Kidney epithelial cell (primary cell): ENCODE measurements around the gene ALAD. TPM values are rescaled to one million over a fixed set of nuclear protein-coding genes. Genes with fewer than 3 reads are reported as not detected.
"Not testable (repeated sequence)": the region's sequence is repeated elsewhere in the genome, so short reads cannot be mapped to it uniquely, and the experiment has no call there.

Experiments
- DNase-seq: peaks from one replicate; pipeline ENCODE4 v3.0.0-alpha.2; 2010; ENCODE audit warnings: low read depth
- H3K27me3 ChIP-seq: 2 replicates; pipeline ENCODE4 v1.6.0; 2011; ENCODE audit warnings: low read length; ENCODE audit not compliant: control insufficient read depth, insufficient read depth
- H3K36me3 ChIP-seq: 2 replicates; pipeline ENCODE4 v1.5.1; 2011; ENCODE audit warnings: low read length; ENCODE audit not compliant: control insufficient read depth, insufficient read depth
- H3K4me3 ChIP-seq: 2 replicates; pipeline ENCODE4 v1.5.1; 2011; ENCODE audit warnings: low read depth, mild to moderate bottlenecking, control low read depth, low read length
- CTCF ChIP-seq: IDR thresholded peaks from 2 replicates; pipeline ENCODE4 v1.5.1; 2011; ENCODE audit warnings: mild to moderate bottlenecking, moderate library complexity, low read length, control low read depth, inconsistent platforms; ENCODE audit not compliant: insufficient read depth, poor library complexity, severe bottlenecking
- total RNA-seq: library from RNA; depleted of rRNA; stranded (reverse); fragments of >200 nt; gene quantifications from 2 replicates; pipeline ENCODE4 v1.2.3, GENCODE V29; 2015

Gene ALAD
- total RNA-seq, 1 donor from 2014 or later = 6.7 TPM

- DNase-seq = no peak
- Histone ChIP-seq H3K4me3 (no peak overlapping the region), H3K36me3 (no peaks in the 10 kb centered on the region), H3K27me3 (no peaks in the 10 kb centered on the region)
- no peak for TF ChIP-seq CTCF
Observed at GRCh38 chr9:113370806-113371325, 30.2 kb downstream of the ALAD start.

GRCh38 chr9:113369855-113370140, 31.3 kb downstream of the ALAD start:
- Histone ChIP-seq H3K27me3 (no peaks in the 10 kb centered on the region), H3K36me3 (no peaks in the 10 kb centered on the region), H3K4me3 (no peak overlapping the region)
- TF ChIP-seq CTCF = no peak
- no peak for DNase-seq

- H3K36me3 ChIP-seq = no peaks in the 10 kb centered on the region
Observed at GRCh38 chr9:113368982-113369854, 31.9 kb downstream of the ALAD start.

GRCh38 chr9:113368348-113368981, 32.6 kb downstream of the ALAD start:
- no peak for TF ChIP-seq CTCF
- H3K4me3 ChIP-seq = no peak overlapping the region
- no peak for DNase-seq
- no peaks in the 10 kb centered on the region for H3K36me3 ChIP-seq
- no peaks in the 10 kb centered on the region for H3K27me3 ChIP-seq

More at GRCh38 chr9:113368982-113369854, 31.9 kb downstream of the ALAD start:
- no peak for TF ChIP-seq CTCF
- H3K4me3 ChIP-seq = no peak overlapping the region
- no peak for DNase-seq
- H3K27me3 ChIP-seq = no peaks in the 10 kb centered on the region

GRCh38 chr9:113365652-113366051, 35.4 kb downstream of the ALAD start:
- H3K27me3 ChIP-seq, H3K4me3 ChIP-seq, H3K36me3 ChIP-seq, DNase-seq: not testable (repeated sequence)

- H3K4me3 ChIP-seq = no peak overlapping the region
- no peak for DNase-seq
- no peaks in the 10 kb centered on the region for H3K36me3 ChIP-seq
- no peaks in the 10 kb centered on the region for H3K27me3 ChIP-seq
- no peak for TF ChIP-seq CTCF
Observed at GRCh38 chr9:113364951-113365350, 36.1 kb downstream of the ALAD start.
